Subcutaneous adipose tissue (tissue), 4 donors: ENCODE results near the gene TIMM10. TPM values are rescaled to one million over a fixed set of nuclear protein-coding genes. Genes with fewer than 3 reads are reported as not detected.

ENCODE experiments used
- CTCF ChIP-seq: fragments of 450-650 bp; IDR thresholded peaks from one replicate; pipeline ENCODE4 v1.5.1; 2016; ENCODE audit warnings: low read depth, mild to moderate bottlenecking, control low read depth, antibody characterized with exemption, moderate library complexity
- total RNA-seq, 4 donors: library from RNA; depleted of rRNA; stranded (reverse); fragments of >200 nt; gene quantifications; one replicate each; pipeline ENCODE4 v1.1.0, GENCODE V29; 2016

The TIMM10 gene
- total RNA-seq, 4 donors from 2014 or later: 34.4 to 47.6 (median 36.7) TPM

- no peak for TF ChIP-seq CTCF
Measured at GRCh38 chr11:57523419-57523818, 7.1 kb downstream of the TIMM10 start.

DNA sequence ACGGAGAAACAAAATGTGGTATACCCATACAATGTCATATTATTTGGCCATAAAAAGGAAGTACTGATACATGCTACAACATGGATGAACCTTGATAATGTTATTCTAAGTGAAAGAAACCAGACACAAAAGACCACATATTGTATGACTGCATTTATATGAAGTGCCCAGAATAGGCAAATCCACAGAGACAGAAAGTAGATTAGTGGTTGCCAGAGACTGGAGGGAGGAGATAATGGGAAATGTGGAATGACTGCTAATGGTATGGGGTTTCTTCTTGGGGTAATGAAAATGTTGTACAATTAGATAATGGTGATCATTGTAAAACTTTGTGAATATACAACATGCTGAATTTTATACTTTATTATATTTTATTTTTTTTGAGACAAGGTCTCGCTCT, 9.4 kb downstream of the TIMM10 start:
- TF ChIP-seq CTCF: no peak

DNA sequence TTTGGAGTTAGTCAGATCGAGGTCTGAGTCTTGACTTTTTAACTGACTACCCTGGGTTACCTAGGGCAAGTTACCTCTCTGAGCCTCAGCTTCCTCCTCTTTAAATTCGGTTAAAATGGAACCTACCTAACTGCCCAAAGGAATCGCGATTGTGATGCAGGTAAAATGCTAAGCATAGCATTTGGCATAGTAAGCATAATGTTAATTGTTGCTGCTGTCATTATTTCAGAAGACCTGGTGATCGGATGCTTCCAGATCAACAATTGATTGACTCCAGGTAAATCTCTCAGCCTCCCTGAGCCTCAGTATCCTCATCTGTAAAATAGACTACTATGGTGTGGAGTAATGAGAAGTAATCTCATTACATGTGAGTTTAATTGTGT, 14.5 kb downstream of the TIMM10 start:
- TF ChIP-seq CTCF: no peak

GRCh38 chr11:57515332-57516060, 15.1 kb downstream of the TIMM10 start, which contains the start of gene SLC43A1:
SLC43A1 (minus strand) TSS chr11:57515702; CDS start chr11:57514111, 1,591 bp downstream.
- TF ChIP-seq CTCF: no peak

- no peak for TF ChIP-seq CTCF
Measured at GRCh38 chr11:57514538-57515331, 15.8 kb downstream of the TIMM10 start.

DNA sequence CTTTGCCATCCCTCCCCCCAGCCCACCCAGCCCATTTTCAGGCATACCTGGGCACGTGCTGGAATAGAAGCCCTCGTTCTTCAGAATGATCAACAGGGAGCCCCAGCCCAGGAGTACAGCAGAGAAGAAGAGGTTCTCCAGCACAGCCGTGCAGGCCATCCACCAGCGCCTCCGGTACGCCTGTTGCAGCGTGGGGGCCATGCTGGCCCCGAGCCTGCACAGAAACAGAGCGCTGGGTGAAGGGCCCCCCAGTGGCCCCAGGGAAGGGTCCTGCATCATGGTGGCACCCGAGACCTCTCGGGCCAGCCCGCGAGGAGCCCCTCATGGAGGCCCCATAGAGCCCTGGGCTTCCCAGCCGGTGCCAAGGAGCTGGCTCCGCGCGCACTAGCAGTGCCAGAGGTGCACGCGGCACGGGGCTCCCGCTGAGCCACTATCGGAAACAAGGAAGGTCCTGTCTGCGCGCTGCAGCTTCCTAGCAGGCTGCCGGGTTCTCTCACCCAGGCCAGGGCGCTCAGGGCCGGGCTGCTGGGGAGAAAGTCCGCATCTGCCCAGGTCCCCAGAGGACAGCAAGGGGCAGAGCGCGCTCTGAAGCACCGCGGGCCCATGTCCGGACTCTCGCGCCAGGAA, 16.5 kb downstream of the TIMM10 start:
- no peak for TF ChIP-seq CTCF

GRCh38 chr11:57513452-57513795, 17.1 kb downstream of the TIMM10 start:
- no peak for TF ChIP-seq CTCF
